Uterus (tissue), 4 donors: Measurements from ENCODE around the gene TET2. TPM values are rescaled to one million over a fixed set of nuclear protein-coding genes. Genes with fewer than 3 reads are reported as not detected.

Experiments
- DNase-seq, 2 donors: peaks; one replicate each; pipeline ENCODE4 v3.0.0-alpha.2; 2019 to 2020
- H3K27ac ChIP-seq, 2 donors: fragments of 200-600 bp; sonication (generic); 1 replicate in 1 of 2; 2 replicates in 1 of 2; pipeline ENCODE4 v1.5.1; 2016 to 2018
- H3K27me3 ChIP-seq, 2 donors: fragments of 200-600 bp; sonication (generic); one replicate each; pipeline ENCODE4 v1.5.1; 2018 to 2019; ENCODE audit warnings: control low read depth in 1 of 2
- H3K36me3 ChIP-seq, 2 donors: fragments of 200-600 bp; sonication (generic); one replicate each; pipeline ENCODE4 v1.5.1; 2019; ENCODE audit warnings: control low read depth in 1 of 2
- H3K4me1 ChIP-seq, 2 donors: fragments of 200-600 bp; sonication (generic); one replicate each; pipeline ENCODE4 v1.5.1; 2018 to 2019; ENCODE audit warnings: control low read depth in 1 of 2
- H3K4me3 ChIP-seq, 2 donors: fragments of 200-600 bp; sonication (generic); 1 replicate in 1 of 2; 2 replicates in 1 of 2; pipeline ENCODE4 v1.5.1; 2018 to 2019; ENCODE audit warnings: mild to moderate bottlenecking in 1 of 2
- H3K9me3 ChIP-seq, 2 donors: fragments of 200-600 bp; sonication (generic); one replicate each; pipeline ENCODE4 v1.5.1; 2019; ENCODE audit warnings: control low read depth in 1 of 2
- CTCF ChIP-seq, 4 experiments: fragments of 200-600 bp in 2 of 4; fragments of 450-650 bp in 2 of 4; sonication (generic) in 2 of 4; IDR thresholded peaks; one replicate each; pipeline ENCODE4 v1.5.1; 2016 to 2019; ENCODE audit warnings: antibody characterized with exemption in 4 of 4, mild to moderate bottlenecking in 2 of 4, moderate library complexity in 1 of 4
- POLR2A ChIP-seq, 2 donors: fragments of 450-650 bp; IDR thresholded peaks; one replicate each; pipeline ENCODE4 v1.6.1; 2016; ENCODE audit warnings: antibody characterized with exemption in 2 of 2, mild to moderate bottlenecking in 1 of 2, moderate library complexity in 1 of 2
- intact Hi-C: fragments of 100-400 bp; cut with DNase I; formaldehyde crosslinking; loops from one replicate; pipeline ENCODE4 v1.15.1; 2023; ENCODE audit warnings: low total_unique reads
- total RNA-seq, 4 donors: library from RNA; depleted of rRNA in 3 of 4; stranded (reverse); fragments of >200 nt in 3 of 4; gene quantifications; one replicate each; pipeline versions ENCODE4 v1.1.0 to v1.2.4, GENCODE V29; 2014 to 2023
- donor health status: DM: yes; HTN: yes; CAD: no.

Gene TET2
- total RNA-seq, 4 donors from 2014 or later = 17.9 to 93.5 (median 35.9) TPM

DNA sequence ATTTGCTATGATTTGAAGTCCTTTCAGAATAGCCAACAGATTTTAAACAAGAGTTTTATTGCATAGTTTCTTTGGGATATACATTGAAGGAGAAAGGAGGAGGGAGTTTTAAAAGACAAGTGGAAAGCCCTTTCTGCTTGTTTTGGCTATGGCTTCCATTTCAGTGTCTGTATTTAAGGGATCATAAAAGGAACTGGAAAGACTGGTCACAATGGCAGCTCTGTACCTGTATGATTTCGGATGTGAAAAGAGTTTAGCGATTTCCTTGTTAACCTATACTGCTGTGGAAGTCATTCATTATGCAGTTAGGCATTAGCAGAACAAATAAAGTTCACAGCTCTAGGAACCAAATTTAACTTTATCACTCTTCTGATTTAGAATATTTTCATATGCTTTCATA, 60.7 kb downstream of the TET2 start:
- no peak overlapping the region for H3K4me3 ChIP-seq
- H3K4me1 ChIP-seq = no peaks in the 10 kb centered on the region
- H3K27me3 ChIP-seq = no peaks in the 10 kb centered on the region
- DNase-seq = no peak
- H3K36me3 ChIP-seq = no peaks in the 10 kb centered on the region
- no peak overlapping the region for H3K27ac ChIP-seq
- TF ChIP-seq POLR2A (IDR thresholded peaks at IDR 0.05) = no peak
- no peak for TF ChIP-seq CTCF (IDR thresholded peaks at IDR 0.05)
- H3K9me3 ChIP-seq = no peaks in the 10 kb centered on the region
- intact Hi-C loops = no loop called here

GRCh38 chr4:105208561-105208960, 61.9 kb downstream of the TET2 start:
- no peaks in the 10 kb centered on the region for H3K36me3 ChIP-seq
- intact Hi-C loops = no loop called here
- H3K4me1 ChIP-seq = no peaks in the 10 kb centered on the region
- DNase-seq = no peak
- no peak overlapping the region for H3K27ac ChIP-seq
- no peak overlapping the region for H3K4me3 ChIP-seq
- H3K9me3 ChIP-seq = no peaks in the 10 kb centered on the region
- H3K27me3 ChIP-seq = no peaks in the 10 kb centered on the region
- no peak for TF ChIP-seq POLR2A (IDR thresholded peaks at IDR 0.05)
- no peak for TF ChIP-seq CTCF (IDR thresholded peaks at IDR 0.05)

- Histone ChIP-seq H3K27me3 (no peaks in the 10 kb centered on the region), H3K27ac (no peak overlapping the region), H3K4me1 (peaks cover 3 to 5% of the 10 kb centered on the region in 2 donors), H3K9me3 (no peaks in the 10 kb centered on the region), H3K36me3 (no peaks in the 10 kb centered on the region), H3K4me3 (no peak overlapping the region)
- TF ChIP-seq CTCF (IDR thresholded peaks at IDR 0.05) (no peak), POLR2A (IDR thresholded peaks at IDR 0.05) (no peak)
- intact Hi-C loops = no loop called here
- DNase-seq = no peak
These were observed 64.2 kb downstream of the TET2 start for GRCh38 chr4:105210916-105211315.

DNA sequence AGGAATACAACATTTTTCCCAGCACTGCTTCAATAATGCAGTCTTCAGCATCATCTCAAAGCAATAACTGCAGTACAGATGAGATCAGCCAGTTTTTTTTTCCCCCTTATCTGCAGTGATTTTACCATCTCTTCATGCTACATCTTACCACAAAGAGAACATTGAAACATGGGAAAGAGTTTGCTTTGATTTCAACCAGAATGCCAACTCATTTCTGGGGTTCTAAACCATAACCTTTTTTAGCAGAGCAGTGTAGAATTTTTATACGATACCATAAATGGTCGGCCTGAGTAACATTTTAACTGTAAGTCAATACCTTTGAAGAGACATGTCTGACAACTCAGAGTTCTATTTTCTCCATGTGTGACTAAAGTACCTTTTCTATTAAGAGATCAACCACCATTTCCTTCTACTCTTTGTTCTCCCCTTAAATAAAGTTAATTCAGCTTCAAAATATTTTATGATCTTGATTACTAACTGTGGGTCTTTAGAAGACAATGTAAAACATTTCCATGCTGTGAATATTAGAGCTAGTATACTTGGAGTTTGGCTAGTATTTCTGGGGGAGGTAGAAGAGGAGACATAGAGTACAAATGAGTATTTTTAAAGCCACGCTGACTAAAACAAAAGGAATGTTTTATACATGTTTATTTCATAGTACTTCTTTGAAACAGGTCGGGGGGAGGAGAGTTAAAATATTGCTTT, 69.1 kb downstream of the TET2 start:
- TF ChIP-seq CTCF (IDR thresholded peaks at IDR 0.05) (no peak), POLR2A (IDR thresholded peaks at IDR 0.05) (no peak)
- Histone ChIP-seq H3K9me3 (no peaks in the 10 kb centered on the region), H3K4me1 (peaks cover 3 to 5% of the 10 kb centered on the region in 2 donors), H3K4me3 (no peak overlapping the region), H3K36me3 (no peaks in the 10 kb centered on the region), H3K27ac (peak overlapping the region in 1 of 2 donors; percentile 22), H3K27me3 (no peaks in the 10 kb centered on the region)
- intact Hi-C loops = no loop called here
- DNase-seq = no peak

DNA sequence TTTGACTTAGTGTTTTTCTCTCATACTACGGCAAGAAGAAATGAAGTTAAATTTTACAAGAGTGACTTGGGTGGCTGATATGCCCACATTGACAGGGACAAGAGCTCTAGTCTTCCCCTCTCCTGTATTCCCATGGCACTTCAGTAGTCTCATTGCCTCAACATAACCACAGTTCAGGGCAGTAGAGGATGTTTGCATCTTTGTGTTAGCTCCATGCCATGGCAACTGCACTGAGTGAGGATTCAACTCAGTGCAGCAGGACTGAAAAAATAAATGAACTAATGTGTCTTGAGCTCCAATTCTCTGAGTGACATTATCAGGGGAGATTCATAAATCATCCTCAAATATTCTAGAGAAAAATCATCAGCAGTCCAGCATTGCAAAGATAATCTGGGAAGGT, 78.8 kb downstream of the TET2 start:
- no peak for DNase-seq
- peaks cover 0 to 7% of the 10 kb centered on the region in 2 donors for H3K4me1 ChIP-seq
- H3K9me3 ChIP-seq = no peaks in the 10 kb centered on the region
- H3K36me3 ChIP-seq = no peaks in the 10 kb centered on the region
- H3K4me3 ChIP-seq = no peak overlapping the region
- H3K27me3 ChIP-seq = no peaks in the 10 kb centered on the region
- intact Hi-C loops = no loop called here
- TF ChIP-seq POLR2A (IDR thresholded peaks at IDR 0.05) (no peak), CTCF (IDR thresholded peaks at IDR 0.05) (no peak)
- H3K27ac ChIP-seq = no peak overlapping the region
